GM21786 (cell line): ENCODE data around the gene RPL6.

Experiments used
- ATAC-seq: cut with Tn5 transposase; IDR thresholded peaks from one replicate; pipeline ENCODE4 v1.9.1; 2021; ENCODE audit not compliant: unreplicated experiment

Gene RPL6

DNA sequence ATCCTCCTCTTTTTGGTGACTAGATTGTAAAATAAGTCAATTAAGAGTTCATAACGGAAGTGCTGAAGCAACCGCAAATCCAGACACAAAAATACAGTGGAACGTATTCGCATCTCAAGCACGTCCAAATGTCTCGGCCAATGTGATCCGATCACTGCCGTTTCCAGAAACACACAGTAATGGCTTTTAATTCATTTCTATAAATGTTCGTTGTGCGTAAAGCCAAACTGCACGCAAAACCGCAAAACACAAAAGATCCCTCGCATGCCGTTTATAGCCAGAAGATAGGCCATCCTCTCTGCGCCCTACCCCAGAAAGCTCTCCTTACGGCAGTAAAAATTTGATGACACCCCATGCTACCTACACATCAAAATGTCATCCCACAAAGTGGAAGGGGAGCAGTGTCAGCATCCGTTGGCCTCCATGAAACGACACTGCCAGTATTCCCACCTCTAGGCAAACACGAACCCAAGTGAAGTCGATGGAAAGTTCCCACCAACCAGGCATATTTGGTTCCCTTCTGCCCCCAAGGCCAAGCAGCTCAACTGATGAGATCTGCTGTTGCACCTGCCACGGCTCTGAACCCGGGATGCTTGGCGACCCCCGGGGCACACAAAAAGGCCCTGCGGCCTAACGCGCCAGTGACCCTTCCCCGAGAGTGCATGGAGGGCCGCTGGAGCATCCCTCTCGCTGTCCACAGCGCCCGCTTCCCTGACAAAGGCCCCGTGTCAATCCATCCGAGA lies 28.6 kb downstream of the RPL6 start:
- ATAC-seq, result no peak

DNA sequence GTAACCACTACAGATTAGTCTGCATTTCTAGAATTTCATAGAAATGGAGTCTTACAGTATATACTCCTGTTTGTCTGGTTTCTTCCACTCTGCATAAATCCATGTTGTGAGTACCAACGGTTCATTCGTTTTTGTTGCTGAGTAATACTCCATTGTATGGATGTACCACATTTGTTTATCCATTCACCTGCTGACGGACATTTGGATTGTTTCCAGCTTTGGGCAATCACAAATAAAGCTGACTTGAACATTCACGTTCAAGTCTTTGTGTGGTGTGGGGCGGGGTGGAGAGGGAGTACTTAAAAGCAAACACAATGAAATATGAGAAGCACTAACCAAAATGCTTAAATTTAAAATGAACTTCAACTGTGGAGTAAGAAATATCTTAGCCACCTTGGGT lies 34.3 kb downstream of the RPL6 start:
- no peak for ATAC-seq

DNA sequence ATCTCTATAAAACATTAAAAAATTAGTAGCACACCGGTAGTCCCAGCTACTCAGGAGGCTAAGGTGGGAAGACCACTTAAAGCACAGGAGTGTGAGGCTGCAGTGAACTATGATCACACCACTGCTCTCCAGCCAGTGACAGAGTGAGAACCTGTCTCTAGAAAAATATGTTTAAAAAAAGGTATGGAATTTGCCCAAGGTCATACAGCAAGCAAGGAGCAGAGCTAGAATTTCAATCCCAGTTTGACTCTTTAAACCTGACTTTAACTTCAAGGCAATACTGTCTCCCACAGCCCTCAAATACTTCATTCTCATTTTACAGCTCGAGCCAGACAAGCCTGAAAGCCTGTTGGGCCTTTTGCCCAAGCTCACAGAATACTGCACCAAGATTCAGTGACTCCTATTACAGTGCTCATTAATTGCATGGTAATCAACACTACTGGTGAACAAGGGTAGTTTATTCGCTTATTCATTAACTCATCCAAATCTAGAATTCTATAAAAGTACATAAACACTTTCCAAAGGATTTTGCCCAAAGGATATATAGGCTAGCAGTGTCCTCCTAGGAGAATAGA lies 35.2 kb downstream of the RPL6 start:
- ATAC-seq, result no peak

DNA sequence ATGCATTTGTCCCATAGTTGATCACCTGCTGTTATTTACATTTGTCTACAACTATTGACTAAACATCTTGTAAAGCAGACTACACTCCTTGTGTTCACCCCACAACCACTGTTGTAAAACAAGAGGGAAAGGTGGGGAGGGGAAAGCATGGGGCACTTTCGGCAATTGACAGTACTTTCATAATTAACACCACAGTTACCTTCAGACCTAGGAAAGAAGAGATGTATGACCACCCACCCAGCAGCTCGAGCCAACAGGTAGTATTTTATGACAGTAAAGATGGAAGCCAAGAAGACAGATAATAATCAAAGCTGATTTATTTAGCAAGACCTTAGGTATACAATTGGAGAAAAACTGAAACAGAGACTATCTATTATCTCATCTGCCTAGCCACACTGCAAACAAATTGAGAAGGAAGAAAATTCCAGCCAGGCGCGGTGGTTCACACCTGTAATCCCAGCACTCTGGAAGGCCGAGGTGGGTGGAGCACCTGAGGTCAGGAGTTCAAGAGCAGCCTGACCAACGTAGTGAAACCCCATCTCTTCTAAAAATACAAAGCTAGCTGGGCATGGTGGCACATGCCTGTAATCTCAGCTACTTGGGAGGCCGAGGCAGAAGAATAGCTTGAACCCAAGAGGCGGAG lies 38.4 kb downstream of the RPL6 start:
- ATAC-seq, result no peak

DNA sequence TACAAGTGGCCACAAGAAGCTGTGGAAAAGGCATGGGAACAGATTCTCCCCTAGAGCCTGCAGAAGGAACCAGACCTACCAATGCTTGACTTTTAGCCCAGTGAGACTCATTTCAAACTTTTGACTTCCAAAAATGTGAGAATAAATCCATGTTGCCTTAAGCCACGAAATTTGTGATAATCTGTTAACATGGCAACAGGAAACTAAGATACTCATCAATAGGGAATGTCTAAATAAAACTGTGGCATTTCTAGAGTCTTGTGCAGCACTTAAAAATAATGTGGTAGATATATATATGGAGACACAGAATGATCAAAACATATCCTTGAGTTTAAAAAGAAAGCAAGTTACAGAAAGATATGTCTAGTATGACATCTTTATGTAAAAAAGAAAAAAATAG lies 39.2 kb downstream of the RPL6 start:
- ATAC-seq, result no peak

DNA sequence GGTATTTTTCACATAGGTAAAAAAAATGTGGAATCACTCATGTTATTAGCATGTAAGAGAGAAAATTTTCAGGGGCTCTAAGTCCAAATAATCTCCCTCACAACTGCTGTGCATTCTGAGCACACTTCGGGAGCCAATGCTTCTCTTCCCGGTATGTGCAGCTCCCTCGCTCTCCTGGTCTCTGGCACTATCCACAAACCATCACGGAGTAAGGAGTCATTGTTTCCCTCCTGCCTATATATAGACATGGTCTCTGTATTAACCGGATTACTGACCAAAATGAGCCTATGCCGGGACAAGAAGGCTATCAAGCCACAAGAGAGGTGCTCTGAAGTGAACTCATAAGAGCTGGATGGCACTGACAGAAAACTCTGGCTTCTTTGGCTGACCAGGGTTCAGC lies 40.5 kb downstream of the RPL6 start:
- no peak for ATAC-seq

DNA sequence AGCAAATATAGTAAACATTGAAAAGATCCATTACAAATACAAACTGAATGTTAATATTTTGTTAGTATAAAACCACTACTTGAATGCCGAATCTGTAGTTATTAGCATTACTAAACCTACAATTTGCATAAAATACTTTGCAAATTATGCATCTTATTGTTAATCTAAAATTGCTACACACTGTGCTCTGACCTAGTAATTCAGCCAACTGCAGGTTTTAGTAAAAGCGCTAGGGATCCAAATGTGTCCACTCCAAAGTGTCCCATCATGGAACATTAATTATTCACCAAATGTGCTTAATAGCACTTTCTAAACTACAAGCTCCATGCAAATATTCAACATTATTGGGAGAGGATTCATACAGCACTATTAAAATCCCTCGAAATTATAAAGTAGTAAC lies 41.4 kb downstream of the RPL6 start:
- no peak for ATAC-seq

DNA sequence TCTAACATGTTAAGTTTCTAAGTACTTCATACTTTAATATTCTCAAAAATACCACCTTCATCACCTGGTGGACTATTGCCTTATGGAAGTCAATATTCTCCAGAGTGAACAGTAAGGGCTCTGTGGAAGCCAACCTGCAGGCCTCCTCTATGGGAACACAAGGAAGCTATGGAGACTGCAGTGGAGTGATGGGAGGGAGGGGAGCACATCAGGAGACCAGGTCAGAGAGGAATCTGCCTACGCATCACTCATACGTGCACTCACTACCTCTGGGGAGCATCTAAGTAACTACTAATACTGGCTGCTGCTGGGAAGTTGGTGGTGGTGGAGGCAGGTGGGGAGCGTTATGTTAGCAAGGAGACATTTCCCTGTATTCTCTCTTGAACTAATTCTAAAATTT lies 47.1 kb downstream of the RPL6 start:
- ATAC-seq, result no peak

DNA sequence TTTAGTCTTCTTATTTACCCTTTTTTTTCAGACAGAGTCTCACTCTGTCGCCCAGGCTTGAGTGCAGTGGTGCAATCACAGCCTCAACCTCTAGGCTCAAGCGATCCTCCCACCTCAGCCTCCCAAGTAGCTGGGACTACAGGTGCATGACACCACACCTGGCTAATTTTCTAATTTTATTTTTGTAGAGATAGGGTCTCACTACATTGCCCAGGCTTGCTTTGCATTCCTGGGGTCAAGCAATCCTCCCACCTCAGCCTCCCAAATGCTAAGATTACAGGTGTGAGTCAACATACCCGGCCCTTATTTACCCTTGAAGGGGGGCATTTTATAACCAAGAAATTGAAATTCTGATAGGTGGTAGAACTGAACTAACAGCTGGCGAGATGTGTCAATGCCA lies 48.1 kb downstream of the RPL6 start:
- ATAC-seq, result no peak

DNA sequence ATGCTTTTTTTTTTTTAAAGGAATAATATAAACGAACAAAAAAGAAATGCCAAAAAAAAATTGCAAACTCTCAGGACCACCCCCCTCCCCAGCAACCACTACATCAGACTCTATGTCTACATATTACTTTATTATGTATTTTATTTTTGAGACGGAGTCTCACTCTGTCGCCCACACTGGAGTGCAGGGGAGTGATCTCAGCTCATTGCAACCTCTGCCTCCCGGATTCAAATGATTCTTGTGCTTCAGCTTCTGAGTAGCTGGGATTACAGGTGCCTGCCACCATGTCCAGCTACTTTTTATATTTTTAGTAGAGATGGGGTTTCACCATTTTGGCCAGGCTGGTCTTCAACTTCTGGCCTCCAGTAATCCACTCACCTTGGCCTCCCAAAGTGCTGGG lies 50.1 kb downstream of the RPL6 start:
- ATAC-seq, result no peak

DNA sequence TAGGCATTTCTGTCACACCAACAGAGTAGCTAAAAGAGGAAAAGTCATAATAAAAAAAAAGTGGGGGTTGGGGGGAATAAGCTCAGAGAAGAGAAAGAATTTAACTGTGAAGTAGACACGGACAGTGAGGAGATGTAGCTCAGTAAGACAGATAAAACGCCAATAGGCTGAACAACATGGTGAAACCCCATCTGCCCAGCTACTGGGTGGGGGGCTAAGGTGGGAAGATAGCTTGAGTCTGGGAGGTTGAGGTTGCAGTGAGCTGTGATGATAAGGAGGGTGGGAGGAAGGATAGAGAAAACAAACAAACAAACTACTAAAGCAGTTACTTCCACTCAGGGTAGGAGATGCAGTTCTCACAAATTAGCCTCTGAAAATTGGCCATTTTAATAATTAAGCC lies 52.2 kb downstream of the RPL6 start:
- no peak for ATAC-seq
